OCI-LY7 (cell line): Measurements from ENCODE around the gene HMCN1.
"Not testable (repeated sequence)": the region's sequence is repeated elsewhere in the genome, so short reads cannot be mapped to it uniquely, and the experiment has no call there.

Experiments
- CTCF ChIP-seq: fragments of 200-600 bp; sonication (generic); conservative IDR thresholded peaks from 2 replicates; pipeline ENCODE4 v1.5.1; 2014; ENCODE audit warnings: mild to moderate bottlenecking, antibody characterized with exemption, low read length, moderate library complexity, mixed read lengths
- EZH2phosphoT487 ChIP-seq: fragments of 200-600 bp; sonication (generic); IDR thresholded peaks from 2 replicates; pipeline ENCODE4 v1.6.1; 2018; ENCODE audit warnings: low read depth, borderline replicate concordance, mild to moderate bottlenecking, mixed run types, antibody characterized with exemption, low read length, moderate library complexity, mixed read lengths

GRCh38 chr1:185892831-185893403 is 158.7 kb downstream of the HMCN1 start:
- not testable (repeated sequence) for TF ChIP-seq EZH2phosphoT487, CTCF
